Effector memory CD4-positive, alpha-beta T cell (primary cell): Measurements from ENCODE around the gene TIMM23B.
"Not testable (repeated sequence)": the region's sequence is repeated elsewhere in the genome, so short reads cannot be mapped to it uniquely, and the experiment has no call there.

ENCODE experiments used
- DNase-seq, 3 donors: peaks; one replicate each; pipeline ENCODE4 v3.0.0-alpha.2; 2020
- H3K27ac ChIP-seq: 2 replicates; pipeline ENCODE4 v1.7.0; 2013; ENCODE audit warnings: mild to moderate bottlenecking, low read length, moderate library complexity; ENCODE audit not compliant: insufficient read depth, poor library complexity, severe bottlenecking
- H3K27me3 ChIP-seq: replicated peaks from 2 replicates; pipeline ENCODE4 v1.7.0; 2013; ENCODE audit warnings: mild to moderate bottlenecking, low read length; ENCODE audit not compliant: insufficient read depth, control insufficient read depth, poor library complexity, severe bottlenecking
- H3K36me3 ChIP-seq: 2 replicates; pipeline ENCODE4 v1.7.0; 2013; ENCODE audit warnings: mild to moderate bottlenecking, low read length, moderate library complexity; ENCODE audit not compliant: control insufficient read depth, insufficient read depth
- H3K4me1 ChIP-seq: 2 replicates; pipeline ENCODE4 v1.7.0; 2013; ENCODE audit warnings: low read length, mild to moderate bottlenecking; ENCODE audit not compliant: control insufficient read depth, insufficient read depth, poor library complexity, severe bottlenecking
- H3K4me3 ChIP-seq: 2 replicates; pipeline ENCODE4 v1.7.0; 2013; ENCODE audit warnings: low read length, low read depth, mild to moderate bottlenecking; ENCODE audit not compliant: insufficient read depth, poor library complexity, severe bottlenecking
- H3K9me3 ChIP-seq: 2 replicates; pipeline ENCODE4 v1.7.0; 2013; ENCODE audit warnings: mild to moderate bottlenecking, low read length, moderate library complexity; ENCODE audit not compliant: control insufficient read depth

TIMM23B gene

GRCh38 chr10:50020451-50021024, 78.7 kb downstream of the TIMM23B start:
- not testable (repeated sequence) for DNase-seq, H3K27me3 ChIP-seq, H3K4me1 ChIP-seq, H3K4me3 ChIP-seq, H3K36me3 ChIP-seq, H3K9me3 ChIP-seq, H3K27ac ChIP-seq

GRCh38 chr10:50021646-50022045, 79.8 kb downstream of the TIMM23B start:
- no peak for DNase-seq
- no peaks in the 10 kb centered on the region for H3K4me1 ChIP-seq
- H3K36me3 ChIP-seq: no peaks in the 10 kb centered on the region
- no peaks in the 10 kb centered on the region for H3K9me3 ChIP-seq
- no peaks in the 10 kb centered on the region for H3K27me3 ChIP-seq
- no peak overlapping the region for H3K4me3 ChIP-seq
- H3K27ac ChIP-seq: no peak overlapping the region
